ENCODE results near the gene CXCL9. TPM values are rescaled to one million over a fixed set of nuclear protein-coding genes. Genes with fewer than 3 reads are reported as not detected.
"Not testable (repeated sequence)": the region's sequence is repeated elsewhere in the genome, so short reads cannot be mapped to it uniquely, and the experiment has no call there.

The CXCL9 gene
- total and polyA plus RNA-seq, 3 donors from 2014 or later: 3.9 to 11.2 (median 3.9) TPM

DNA sequence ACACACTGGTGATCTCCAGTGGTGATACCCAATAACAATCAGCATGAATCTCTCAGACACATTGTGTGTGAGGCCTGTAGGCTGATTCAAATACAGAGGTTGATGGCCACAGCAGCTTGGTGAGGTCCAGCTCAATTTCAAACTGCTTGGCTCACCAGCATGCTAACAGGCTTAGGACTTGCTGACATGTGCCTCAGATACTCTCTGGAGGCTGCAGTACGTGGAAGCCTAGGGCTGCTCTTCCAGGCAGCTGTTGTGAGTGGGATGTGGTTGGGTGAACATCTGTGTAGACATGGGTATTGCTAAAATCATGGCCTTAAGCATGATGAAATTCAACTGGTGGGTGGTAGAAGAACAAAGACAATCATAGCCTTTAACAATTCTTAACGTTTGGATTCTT, 4.3 kb downstream of the CXCL9 start:
- intact Hi-C loops (cut with DNase I; ENCODE audit: low total_unique reads): no loop called here
- TF ChIP-seq, protein P1, sequence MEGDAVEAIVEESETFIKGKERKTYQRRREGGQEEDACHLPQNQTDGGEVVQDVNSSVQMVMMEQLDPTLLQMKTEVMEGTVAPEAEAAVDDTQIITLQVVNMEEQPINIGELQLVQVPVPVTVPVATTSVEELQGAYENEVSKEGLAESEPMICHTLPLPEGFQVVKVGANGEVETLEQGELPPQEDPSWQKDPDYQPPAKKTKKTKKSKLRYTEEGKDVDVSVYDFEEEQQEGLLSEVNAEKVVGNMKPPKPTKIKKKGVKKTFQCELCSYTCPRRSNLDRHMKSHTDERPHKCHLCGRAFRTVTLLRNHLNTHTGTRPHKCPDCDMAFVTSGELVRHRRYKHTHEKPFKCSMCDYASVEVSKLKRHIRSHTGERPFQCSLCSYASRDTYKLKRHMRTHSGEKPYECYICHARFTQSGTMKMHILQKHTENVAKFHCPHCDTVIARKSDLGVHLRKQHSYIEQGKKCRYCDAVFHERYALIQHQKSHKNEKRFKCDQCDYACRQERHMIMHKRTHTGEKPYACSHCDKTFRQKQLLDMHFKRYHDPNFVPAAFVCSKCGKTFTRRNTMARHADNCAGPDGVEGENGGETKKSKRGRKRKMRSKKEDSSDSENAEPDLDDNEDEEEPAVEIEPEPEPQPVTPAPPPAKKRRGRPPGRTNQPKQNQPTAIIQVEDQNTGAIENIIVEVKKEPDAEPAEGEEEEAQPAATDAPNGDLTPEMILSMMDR (IDR thresholded peaks at IDR 0.05): no peak
- TF ChIP-seq POLR2A (IDR thresholded peaks at IDR 0.05): no peak
- Histone ChIP-seq H3K36me3 (ENCODE audit: low read depth, missing control alignments) (no peaks in the 10 kb centered on the region), H3K27me3 (no peaks in the 10 kb centered on the region), H3K4me3 (no peak overlapping the region), H3K4me1 (no peaks in the 10 kb centered on the region), H3K27ac (no peak overlapping the region), H3K9me3 (no peaks in the 10 kb centered on the region)
- no peak for DNase-seq
- 77 to 80% methylated on average over 2 of the region's 2 CpGs for WGBS, 2 donors

DNA sequence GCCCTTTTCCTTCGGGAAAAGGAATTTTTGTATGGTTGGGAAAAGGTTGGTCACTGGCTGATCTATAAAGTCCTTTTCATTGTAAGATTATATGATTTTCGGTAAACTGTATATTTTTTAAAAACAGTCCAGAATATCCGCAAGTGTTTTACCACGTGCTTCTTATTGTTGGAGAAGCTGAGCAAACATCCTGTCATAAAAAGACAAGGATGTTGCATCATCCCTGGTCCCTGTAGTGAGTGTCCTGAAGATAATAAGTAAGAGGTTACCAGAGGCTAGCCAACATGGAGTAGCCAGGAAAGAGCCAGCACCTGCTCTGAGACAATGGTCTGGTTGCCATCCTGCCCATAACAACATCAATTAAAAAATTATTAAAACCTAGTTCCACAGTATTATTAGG, 5.1 kb downstream of the CXCL9 start:
- Histone ChIP-seq H3K36me3 (ENCODE audit: low read depth, missing control alignments) (no peaks in the 10 kb centered on the region), H3K27ac (no peak overlapping the region), H3K27me3 (no peaks in the 10 kb centered on the region), H3K4me3 (no peak overlapping the region), H3K9me3 (no peaks in the 10 kb centered on the region), H3K4me1 (no peaks in the 10 kb centered on the region)
- intact Hi-C loops (cut with DNase I; ENCODE audit: low total_unique reads): no loop called here
- TF ChIP-seq, protein P1 (IDR thresholded peaks at IDR 0.05): no peak
- TF ChIP-seq POLR2A (IDR thresholded peaks at IDR 0.05): no peak
- WGBS, 2 donors: 86 to 90% methylated on average over 4 of the region's 4 CpGs
- DNase-seq: no peak

DNA sequence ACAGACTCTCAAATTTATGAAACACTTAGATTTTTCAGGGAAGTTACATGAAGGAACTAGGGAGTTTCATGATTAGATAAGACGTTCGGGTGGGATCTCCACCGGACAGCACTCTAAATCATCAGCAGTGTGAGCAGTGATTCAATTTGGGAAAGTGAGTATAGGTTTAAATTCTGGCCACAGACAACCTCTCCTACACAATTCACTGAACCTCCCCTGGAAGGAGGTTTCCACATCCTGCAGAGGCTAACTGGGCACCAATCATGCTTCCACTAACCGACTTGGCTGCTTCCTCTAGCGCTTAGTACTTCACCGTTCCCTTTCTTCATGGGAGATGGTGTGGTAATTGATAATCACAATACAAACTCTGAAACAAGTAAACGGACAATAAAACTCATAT, 5.6 kb downstream of the CXCL9 start:
- intact Hi-C loops (cut with DNase I; ENCODE audit: low total_unique reads): no loop called here
- H3K27me3 ChIP-seq: no peaks in the 10 kb centered on the region
- H3K36me3 ChIP-seq (ENCODE audit: low read depth, missing control alignments): no peaks in the 10 kb centered on the region
- DNase-seq: no peak
- H3K4me1 ChIP-seq: no peaks in the 10 kb centered on the region
- TF ChIP-seq, protein P1 (IDR thresholded peaks at IDR 0.05): no peak
- no peak for TF ChIP-seq POLR2A (IDR thresholded peaks at IDR 0.05)
- no peaks in the 10 kb centered on the region for H3K9me3 ChIP-seq
- no peak overlapping the region for H3K27ac ChIP-seq
- WGBS, 2 donors: 59 to 62% methylated on average over 7 of the region's 7 CpGs
- no peak overlapping the region for H3K4me3 ChIP-seq

DNA sequence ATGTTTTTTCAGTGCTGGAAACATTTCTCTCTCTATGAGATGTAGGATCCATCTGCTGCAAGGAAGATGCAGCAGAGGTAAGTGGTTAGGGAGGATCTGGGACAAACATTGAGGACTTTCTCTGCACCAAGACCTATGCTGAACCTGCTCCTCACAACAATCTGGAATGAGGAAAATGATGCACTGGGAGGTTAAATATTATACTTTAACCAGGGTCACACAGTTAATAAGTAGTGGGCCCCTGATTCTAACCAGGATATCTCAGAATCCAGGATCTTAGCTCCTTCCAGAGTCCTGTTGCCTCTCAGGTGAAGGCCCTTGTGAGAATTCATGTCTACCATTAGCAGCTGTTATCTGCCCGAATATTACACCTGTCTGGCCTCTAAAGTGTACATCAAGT, 7.0 kb downstream of the CXCL9 start:
- Histone ChIP-seq H3K9me3 (no peaks in the 10 kb centered on the region), H3K27me3 (no peaks in the 10 kb centered on the region), H3K36me3 (ENCODE audit: low read depth, missing control alignments) (no peaks in the 10 kb centered on the region), H3K4me3 (no peak overlapping the region), H3K27ac (no peak overlapping the region), H3K4me1 (no peaks in the 10 kb centered on the region)
- TF ChIP-seq, protein P1 (IDR thresholded peaks at IDR 0.05): no peak
- no peak for TF ChIP-seq POLR2A (IDR thresholded peaks at IDR 0.05)
- 81 to 100% methylated on average over 1 of the region's 1 CpG for WGBS, 2 donors
- intact Hi-C loops (cut with DNase I; ENCODE audit: low total_unique reads): no loop called here
- DNase-seq: no peak

DNA sequence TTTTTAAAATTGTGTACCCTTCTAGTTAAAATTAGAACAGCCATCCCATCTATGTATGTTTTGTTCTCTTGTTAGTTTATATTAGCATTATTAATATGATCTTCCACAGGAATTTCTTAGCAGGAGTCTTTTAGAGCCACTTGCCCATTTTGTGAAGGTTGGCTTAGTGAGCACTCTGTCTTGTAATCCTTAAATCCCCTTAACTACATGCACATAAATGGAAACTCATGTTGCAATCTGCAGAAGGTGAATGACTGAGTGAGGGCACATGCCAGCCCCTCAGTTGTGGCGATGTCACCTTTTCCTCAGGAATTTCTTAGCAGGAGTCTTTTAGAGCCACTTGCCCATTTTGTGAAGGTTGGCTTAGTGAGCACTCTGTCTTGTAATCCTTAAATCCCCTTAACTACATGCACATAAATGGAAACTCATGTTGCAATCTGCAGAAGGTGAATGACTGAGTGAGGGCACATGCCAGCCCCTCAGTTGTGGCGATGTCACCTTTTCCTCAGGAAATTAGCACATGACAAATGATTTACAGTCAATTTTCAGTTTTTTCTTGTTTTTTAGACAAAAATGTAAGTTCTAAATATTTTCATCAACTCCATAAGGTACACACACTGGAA, 8.7 kb downstream of the CXCL9 start:
- 92 to 100% methylated on average over 2 of the region's 2 CpGs for WGBS, 2 donors
- intact Hi-C loops (cut with DNase I; ENCODE audit: low total_unique reads): loop anchor here (5.0 kb wide), 1 partner anchor 69 kb away; no protein-coding TSS in a partner anchor
- not testable (repeated sequence) for H3K9me3 ChIP-seq; H3K36me3 ChIP-seq (ENCODE audit: low read depth, missing control alignments); H3K27ac ChIP-seq; H3K4me3 ChIP-seq; DNase-seq; H3K4me1 ChIP-seq; H3K27me3 ChIP-seq
